HEK293T (cell line): Measurements from ENCODE around the gene SYT11.

Experiments
- CTCF ChIA-PET: fragments of 350-600 bp; formaldehyde crosslinking; extraction: SDS; loops from one replicate; lab custom pipeline; 2021; ENCODE audit warnings: antibody characterized with exemption, inconsistent platforms; lab: Yijun Ruan, JAX
- POLR2A ChIA-PET: fragments of 350-600 bp; formaldehyde crosslinking; extraction: SDS; loops from one replicate; lab custom pipeline; 2020; ENCODE audit warnings: antibody characterized with exemption, inconsistent platforms; lab: Yijun Ruan, JAX
- DNase-seq: peaks from one replicate; pipeline ENCODE4 v3.0.0; 2012; ENCODE audit warnings: mixed read lengths; ENCODE audit errors: extremely low spot score
- ARNT ChIP-seq: fragments of 450-650 bp; IDR thresholded peaks from 2 replicates; pipeline ENCODE4 v1.6.1; 2017; ENCODE audit warnings: mild to moderate bottlenecking
- BHLHE40 ChIP-seq: fragments of 450-650 bp; IDR thresholded peaks from 2 replicates; pipeline ENCODE4 v1.6.1; 2016; ENCODE audit warnings: mild to moderate bottlenecking, moderate library complexity, borderline replicate concordance
- CTBP1 ChIP-seq: fragments of 450-650 bp; IDR thresholded peaks from 2 replicates; pipeline ENCODE4 v1.6.1; 2016; ENCODE audit warnings: borderline replicate concordance
- ELF4 ChIP-seq: fragments of 450-650 bp; IDR thresholded peaks from 2 replicates; pipeline ENCODE4 v1.6.1; 2017; ENCODE audit warnings: antibody characterized with exemption
- FOXA1 ChIP-seq: fragments of 450-650 bp; IDR thresholded peaks from 2 replicates; pipeline ENCODE4 v1.6.1; 2016; ENCODE audit warnings: mild to moderate bottlenecking
- FOXK2 ChIP-seq: fragments of 450-650 bp; IDR thresholded peaks from 2 replicates; pipeline ENCODE4 v1.6.1; 2016; ENCODE audit warnings: mild to moderate bottlenecking
- FOXM1 ChIP-seq: fragments of 450-650 bp; IDR thresholded peaks from 2 replicates; pipeline ENCODE4 v1.6.1; 2017; ENCODE audit warnings: mild to moderate bottlenecking, borderline replicate concordance
- HDGF ChIP-seq: fragments of 450-650 bp; IDR thresholded peaks from 2 replicates; pipeline ENCODE4 v1.6.1; 2017; ENCODE audit warnings: antibody characterized with exemption, borderline replicate concordance
- L3MBTL2 ChIP-seq: fragments of 450-650 bp; conservative IDR thresholded peaks from 2 replicates; pipeline ENCODE4 v1.6.1; 2016; ENCODE audit warnings: mild to moderate bottlenecking
- LEF1 ChIP-seq: fragments of 450-650 bp; IDR thresholded peaks from 2 replicates; pipeline ENCODE4 v1.6.1; 2017; ENCODE audit warnings: mild to moderate bottlenecking, borderline replicate concordance
- NFRKB ChIP-seq: fragments of 450-650 bp; IDR thresholded peaks from 2 replicates; pipeline ENCODE4 v1.6.1; 2016; ENCODE audit warnings: mild to moderate bottlenecking, moderate library complexity
- SP1 ChIP-seq: fragments of 450-650 bp; IDR thresholded peaks from 2 replicates; pipeline ENCODE4 v1.6.1; 2017
- SUZ12 ChIP-seq: fragments of 450-650 bp; IDR thresholded peaks from 2 replicates; pipeline ENCODE4 v1.6.1; 2016; ENCODE audit warnings: mild to moderate bottlenecking
- TARDBP ChIP-seq: fragments of 450-650 bp; IDR thresholded peaks from 2 replicates; pipeline ENCODE4 v1.6.1; 2016
- ZNF384 ChIP-seq: fragments of 450-650 bp; IDR thresholded peaks from 2 replicates; pipeline ENCODE4 v1.6.1; 2016
- TF ChIP-seq, protein P1 (sequence below): fragments of 450-650 bp; IDR thresholded peaks from 2 replicates; pipeline ENCODE4 v1.6.1; 2016

The SYT11 gene

DNA sequence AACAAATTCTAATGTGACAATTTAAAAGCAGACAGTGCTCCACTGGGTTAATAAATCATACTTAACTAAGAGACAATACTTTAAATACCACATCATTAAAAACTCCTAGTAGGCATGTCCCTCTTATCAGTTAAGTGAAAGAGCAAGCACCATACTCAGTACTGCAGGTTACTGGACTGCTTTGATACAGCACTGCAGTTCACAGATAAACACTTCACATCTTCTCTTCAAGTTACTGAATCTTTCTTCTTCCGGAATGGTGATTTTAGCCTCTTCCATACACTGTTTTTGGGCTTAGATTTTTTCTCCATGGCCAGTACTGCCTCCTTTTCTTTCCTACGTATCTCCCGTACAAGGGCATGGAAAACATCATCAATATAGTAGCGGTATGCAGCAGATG is 40.8 kb downstream of the SYT11 start:
- CTCF ChIA-PET, result interaction anchor here (0.6 kb wide), 1 partner anchor 89 kb away, joined by 3 read pairs; no protein-coding TSS in a partner anchor
- POLR2A ChIA-PET, result interaction anchor here (1.6 kb wide), 1 partner anchor 41 kb away, joined by 5 read pairs; the partner anchor contains the start of gene SYT11
- no peak for DNase-seq
- TF ChIP-seq BHLHE40, result no peak
- no peak for TF ChIP-seq ELF4
- no peak for TF ChIP-seq HDGF
- no peak for TF ChIP-seq CTBP1
- no peak for TF ChIP-seq SP1
- no peak for TF ChIP-seq TARDBP
- no peak for TF ChIP-seq SUZ12
- no peak for TF ChIP-seq FOXK2
- TF ChIP-seq, protein P1, sequence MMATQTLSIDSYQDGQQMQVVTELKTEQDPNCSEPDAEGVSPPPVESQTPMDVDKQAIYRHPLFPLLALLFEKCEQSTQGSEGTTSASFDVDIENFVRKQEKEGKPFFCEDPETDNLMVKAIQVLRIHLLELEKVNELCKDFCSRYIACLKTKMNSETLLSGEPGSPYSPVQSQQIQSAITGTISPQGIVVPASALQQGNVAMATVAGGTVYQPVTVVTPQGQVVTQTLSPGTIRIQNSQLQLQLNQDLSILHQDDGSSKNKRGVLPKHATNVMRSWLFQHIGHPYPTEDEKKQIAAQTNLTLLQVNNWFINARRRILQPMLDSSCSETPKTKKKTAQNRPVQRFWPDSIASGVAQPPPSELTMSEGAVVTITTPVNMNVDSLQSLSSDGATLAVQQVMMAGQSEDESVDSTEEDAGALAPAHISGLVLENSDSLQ, result no peak
- no peak for TF ChIP-seq NFRKB
- no peak for TF ChIP-seq FOXA1
- TF ChIP-seq L3MBTL2, result no peak
- TF ChIP-seq LEF1, result no peak
- no peak for TF ChIP-seq ZNF384
- TF ChIP-seq ARNT, result no peak
- TF ChIP-seq FOXM1, result no peak

GRCh38 chr1:155904261-155904660 is 44.9 kb downstream of the SYT11 start:
- TF ChIP-seq FOXM1 (no peak), L3MBTL2 (no peak), FOXK2 (no peak), FOXA1 (no peak), CTBP1 (no peak), ARNT (no peak), ZNF384 (no peak), ELF4 (no peak), SUZ12 (no peak), NFRKB (no peak)
- TF ChIP-seq, protein P1, result no peak
- CTCF ChIA-PET, result interaction anchor here (0.8 kb wide), 1 partner anchor 9 kb away, joined by 4 read pairs; no protein-coding TSS in a partner anchor
- DNase-seq, result no peak
- POLR2A ChIA-PET, result interaction anchor here (0.6 to 2.0 kb wide), 4 partner anchors 15 to 52 kb away, joined by 3 to 8 read pairs (median 7); partner anchors contain the start of genes GON4L and KHDC4

DNA sequence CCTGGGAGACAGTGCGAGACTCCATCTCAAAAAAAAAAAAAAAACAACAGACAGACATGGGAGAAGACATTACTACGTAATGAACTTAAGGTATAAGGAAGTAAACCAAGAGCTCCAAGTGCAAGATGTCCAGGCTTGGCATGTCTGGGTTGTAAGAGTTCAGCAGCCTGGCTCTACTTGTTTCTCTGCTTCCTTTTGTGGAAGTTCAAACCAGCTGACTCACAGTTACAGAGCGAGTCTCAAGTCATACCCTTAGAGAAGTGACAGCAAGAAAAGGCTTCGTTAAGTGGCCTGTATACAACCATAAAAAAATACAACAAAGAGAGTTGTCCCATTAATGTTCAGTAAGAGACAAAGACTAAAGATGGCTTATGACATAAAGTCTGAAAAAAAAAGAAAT is 50.5 kb downstream of the SYT11 start:
- ChIA-PET POLR2A (no interaction called here), CTCF (no interaction called here)
- TF ChIP-seq HDGF (no peak), NFRKB (no peak), FOXA1 (no peak)
- no peak for DNase-seq

DNA sequence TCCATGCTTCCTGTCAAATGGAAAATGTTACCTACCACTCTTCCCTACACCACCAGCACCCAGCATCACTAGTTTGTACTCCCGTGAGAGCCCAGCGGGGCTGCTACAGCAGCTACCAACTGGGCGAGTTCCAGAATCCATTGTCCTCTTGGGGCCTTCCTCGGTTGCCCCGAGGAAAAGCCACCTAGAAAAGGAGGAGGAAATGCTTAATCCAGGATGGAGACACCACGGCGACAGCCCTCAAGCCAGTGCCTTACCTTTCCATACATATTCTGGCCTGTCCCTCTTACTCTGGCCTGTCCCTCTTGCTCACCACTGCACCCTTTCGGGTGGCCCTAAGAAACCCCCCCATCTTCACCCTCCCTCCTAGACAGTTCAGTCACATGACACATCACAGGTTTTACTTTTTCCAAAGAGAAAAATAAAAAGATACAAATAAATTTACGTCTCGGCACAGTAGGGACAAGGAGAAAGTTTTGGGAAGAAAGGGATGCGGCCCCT is 51.3 kb downstream of the SYT11 start:
- peak; percentile 30 for DNase-seq
- ChIA-PET CTCF (no interaction called here), POLR2A (no interaction called here)
- TF ChIP-seq SP1 (no peak), NFRKB (no peak), CTBP1 (no peak), FOXA1 (no peak), ARNT (no peak), ZNF384 (no peak)
- TF ChIP-seq, protein P1, result no peak

DNA sequence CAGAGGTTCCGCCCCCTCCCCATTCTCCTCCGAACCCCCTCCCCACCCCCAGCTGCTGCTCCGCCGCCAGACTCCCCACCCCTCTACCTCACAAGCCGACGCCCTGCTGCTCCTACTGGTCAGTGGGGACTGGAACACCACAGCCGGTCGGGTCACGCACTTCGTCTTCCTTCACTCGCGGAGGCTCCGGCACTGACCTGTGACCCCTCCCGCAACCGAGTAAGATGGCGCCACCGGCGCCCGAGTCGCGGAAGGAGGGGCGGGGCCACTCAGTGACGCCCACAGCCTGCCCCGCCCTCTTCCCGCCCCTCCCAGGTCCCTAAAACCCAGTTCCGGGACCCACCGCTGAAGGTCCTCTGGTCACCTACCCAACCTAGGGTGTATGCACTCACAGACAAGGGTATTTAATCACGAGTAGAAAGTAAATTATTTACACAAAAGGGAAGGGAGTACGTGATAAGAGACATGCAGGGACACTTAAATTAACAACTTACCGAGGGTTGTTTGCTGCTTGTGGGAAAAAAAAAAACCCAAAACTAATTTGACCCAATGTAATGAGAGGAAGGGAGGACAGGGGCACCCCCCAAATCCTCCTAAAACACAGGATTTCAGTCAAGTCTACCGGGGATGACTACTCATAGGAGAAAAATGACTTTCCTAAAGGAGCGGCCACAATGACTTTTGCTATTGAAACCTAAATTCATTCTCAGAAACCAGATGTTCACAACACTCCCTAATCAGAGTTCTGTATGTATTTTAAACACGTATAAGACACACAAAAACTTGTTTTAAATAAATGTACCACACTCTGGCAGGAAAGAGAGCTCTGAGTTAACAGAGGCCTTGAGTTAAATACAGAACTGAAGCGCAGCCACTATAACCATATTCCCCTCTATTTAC is 52.0 kb downstream of the SYT11 start, which contains the start of gene RIT1:
Gene RIT1 (minus strand): TSS at position 194 of the 900 bp plus-strand sequence. CDS start 588 bp downstream, outside the sequence.
- peak; percentile 93 for DNase-seq
- ChIA-PET CTCF (no interaction called here), POLR2A (interaction anchor here (2.2 kb wide), 1 partner anchor 23 kb away, joined by 13 read pairs; the partner anchor contains the start of gene KHDC4)
- TF ChIP-seq SP1 (no peak), NFRKB (no peak), BHLHE40 (no peak), ZNF384 (no peak), L3MBTL2 (no peak)

DNA sequence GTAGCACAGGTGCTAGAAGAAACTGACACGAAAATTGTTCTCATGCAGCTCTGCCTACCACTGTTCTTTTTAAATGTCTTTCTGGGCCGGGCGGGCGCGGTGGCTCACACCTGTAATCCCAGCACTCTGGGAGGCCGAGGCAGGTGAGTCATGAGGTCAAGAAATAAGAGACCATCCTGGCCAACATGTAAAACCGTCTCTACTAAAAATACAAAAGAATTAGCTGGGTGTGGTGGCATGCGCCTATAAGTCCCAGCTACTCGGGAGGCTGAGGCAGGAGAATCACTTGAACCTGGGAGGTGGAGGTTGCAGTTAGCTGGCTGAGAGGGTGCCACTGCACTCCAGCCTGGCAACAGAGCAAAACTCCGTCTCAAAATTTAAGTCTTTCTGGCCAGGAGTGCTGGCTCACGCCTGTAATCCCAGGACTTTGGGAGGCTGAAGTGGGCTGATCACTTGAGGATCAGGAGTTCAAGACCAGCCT is 52.7 kb downstream of the SYT11 start:
- ChIA-PET POLR2A (interaction anchor here (0.7 to 2.2 kb wide), 2 partner anchors 12 to 22 kb away, joined by 3 to 13 read pairs; partner anchors contain the start of gene KHDC4), CTCF (no interaction called here)
- DNase-seq, result no peak
- no peak for TF ChIP-seq HDGF
- TF ChIP-seq FOXA1, result no peak
